GM18861 (cell line): ENCODE measurements around the gene SPNS2.
"Not testable (repeated sequence)": the region's sequence is repeated elsewhere in the genome, so short reads cannot be mapped to it uniquely, and the experiment has no call there.

Source experiments
- ATAC-seq: cut with Tn5 transposase; IDR thresholded peaks from one replicate; pipeline ENCODE4 v1.9.1; 2021; ENCODE audit not compliant: unreplicated experiment

Gene SPNS2

GRCh38 chr17:4562015-4562969, 63.6 kb downstream of the SPNS2 start:
- no peak for ATAC-seq

- no peak for ATAC-seq
Observed at GRCh38 chr17:4565209-4566141, 66.8 kb downstream of the SPNS2 start.

- no peak for ATAC-seq
Observed at GRCh38 chr17:4566785-4567184, 68.1 kb downstream of the SPNS2 start.

- no peak for ATAC-seq
Observed at GRCh38 chr17:4569591-4569990, 70.9 kb downstream of the SPNS2 start.

GRCh38 chr17:4572131-4572530, 73.5 kb downstream of the SPNS2 start:
- no peak for ATAC-seq

- ATAC-seq = no peak
Observed at GRCh38 chr17:4573115-4573514, 74.4 kb downstream of the SPNS2 start.

GRCh38 chr17:4573669-4574068, 75.0 kb downstream of the SPNS2 start:
- no peak for ATAC-seq

DNA sequence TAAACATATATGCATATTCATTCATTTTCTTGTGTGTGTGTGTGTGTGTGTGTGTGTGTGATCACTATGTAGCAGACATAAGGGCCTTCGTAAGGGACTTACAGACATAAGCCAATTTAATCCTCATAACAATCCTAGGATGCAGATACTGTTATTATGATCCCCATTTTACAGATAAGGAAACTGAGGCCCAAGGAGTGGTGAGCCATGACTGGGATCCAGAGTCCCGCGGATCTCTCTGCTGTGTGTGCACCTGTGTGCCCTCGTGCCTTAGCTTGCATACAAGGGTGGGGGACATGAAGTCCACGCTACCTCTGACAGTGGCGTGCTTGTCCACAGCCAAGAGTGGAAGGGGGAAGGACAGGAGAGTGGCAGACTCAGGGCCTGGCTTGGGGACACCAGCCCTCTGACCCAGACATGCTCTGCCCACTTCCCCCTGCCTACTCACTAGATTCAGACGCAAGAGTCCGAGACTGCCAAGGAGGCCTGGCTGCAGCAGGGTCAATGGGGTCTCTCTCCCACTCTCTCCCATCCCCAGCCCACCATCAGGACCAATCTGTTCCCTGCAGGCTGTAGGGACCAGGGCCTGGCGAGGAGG, 75.9 kb downstream of the SPNS2 start:
- no peak for ATAC-seq

DNA sequence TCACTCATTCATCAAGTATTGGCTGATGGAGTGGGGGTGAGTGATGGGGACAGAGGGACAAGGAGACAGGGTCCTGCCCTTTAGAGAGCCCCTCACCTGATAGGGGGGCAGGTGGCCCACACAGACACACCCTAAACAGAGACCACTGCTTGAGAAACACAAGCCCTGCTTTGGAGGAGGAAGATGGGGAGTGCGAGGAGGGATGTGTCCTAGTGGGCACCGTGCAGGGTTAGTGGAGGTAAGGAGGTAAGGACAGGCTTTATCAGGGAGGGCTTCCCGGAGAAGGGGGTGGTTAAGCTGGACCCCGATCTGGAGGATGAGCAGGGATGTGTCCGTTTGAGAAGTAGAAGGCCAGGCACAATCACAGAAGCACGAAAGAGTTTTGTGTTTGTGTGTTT, 77.5 kb downstream of the SPNS2 start:
- ATAC-seq = no peak

- no peak for ATAC-seq
Observed at GRCh38 chr17:4576729-4577322, 78.1 kb downstream of the SPNS2 start.

GRCh38 chr17:4577386-4577993, 78.8 kb downstream of the SPNS2 start:
- ATAC-seq = no peak

GRCh38 chr17:4578349-4578748, 79.7 kb downstream of the SPNS2 start:
- ATAC-seq = not testable (repeated sequence)

GRCh38 chr17:4579678-4580077, 81.0 kb downstream of the SPNS2 start:
- no peak for ATAC-seq

DNA sequence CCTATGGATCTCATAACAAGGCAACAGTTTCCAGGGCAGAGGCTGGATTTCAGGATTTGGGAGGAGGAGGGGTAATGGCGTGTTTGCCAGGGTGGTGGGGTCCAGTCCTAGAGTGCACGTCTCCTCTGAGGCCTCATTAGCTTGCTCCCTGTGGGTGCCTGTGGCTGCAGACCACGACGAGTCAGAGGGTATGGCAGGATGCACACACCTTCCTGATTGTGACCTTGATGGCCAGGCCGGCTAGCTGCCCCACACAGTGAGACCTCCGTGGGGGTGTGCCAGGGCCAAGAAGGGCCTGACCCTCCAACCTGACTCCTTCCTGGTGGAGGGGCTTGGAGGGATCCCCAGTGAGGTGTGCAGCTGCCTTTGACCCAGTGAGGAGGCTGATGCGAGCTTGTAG, 81.6 kb downstream of the SPNS2 start:
- ATAC-seq = no peak

- no peak for ATAC-seq
Observed at GRCh38 chr17:4582101-4582501, 83.4 kb downstream of the SPNS2 start.

DNA sequence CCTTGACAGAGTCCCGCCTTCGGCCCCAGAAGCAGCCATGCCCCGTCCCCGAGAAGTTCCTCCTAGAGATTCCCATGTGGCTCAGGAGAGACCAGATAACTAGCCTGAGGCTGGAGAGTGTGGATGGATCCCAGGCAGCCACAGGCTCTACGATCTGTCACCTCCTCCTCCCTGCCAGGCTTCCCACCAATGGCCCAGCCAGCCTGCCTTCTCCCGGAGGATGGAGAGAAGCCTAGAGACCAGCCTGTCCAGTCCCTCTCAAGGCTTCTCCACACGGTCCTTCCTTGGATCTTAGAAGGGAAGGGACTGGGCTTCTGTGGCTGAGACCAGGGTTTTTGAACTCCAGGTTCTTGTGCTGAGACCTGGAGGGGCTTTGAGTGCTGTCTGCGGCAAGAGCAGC, 84.0 kb downstream of the SPNS2 start:
- ATAC-seq = no peak

DNA sequence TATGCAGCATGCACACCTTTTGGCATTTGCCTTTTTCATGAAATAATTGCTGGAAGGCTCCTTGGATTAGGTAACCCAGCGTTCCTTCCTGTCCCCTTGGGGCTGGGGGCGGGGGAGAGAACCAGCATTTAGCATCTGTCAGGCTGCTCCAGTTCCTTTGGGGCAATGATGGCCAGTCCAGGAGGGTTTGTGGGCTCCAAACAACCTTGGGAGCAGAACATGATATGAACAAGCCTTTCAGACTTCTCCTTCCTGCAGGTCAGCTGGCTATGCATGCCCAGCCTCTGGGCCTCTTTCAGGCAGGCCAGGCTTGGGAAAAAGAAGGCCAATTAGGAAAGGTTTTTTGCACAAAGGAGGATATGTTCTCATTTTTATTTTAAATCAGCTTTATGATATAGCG, 84.5 kb downstream of the SPNS2 start:
- ATAC-seq = no peak

GRCh38 chr17:4583782-4584100, 85.1 kb downstream of the SPNS2 start:
- no peak for ATAC-seq

DNA sequence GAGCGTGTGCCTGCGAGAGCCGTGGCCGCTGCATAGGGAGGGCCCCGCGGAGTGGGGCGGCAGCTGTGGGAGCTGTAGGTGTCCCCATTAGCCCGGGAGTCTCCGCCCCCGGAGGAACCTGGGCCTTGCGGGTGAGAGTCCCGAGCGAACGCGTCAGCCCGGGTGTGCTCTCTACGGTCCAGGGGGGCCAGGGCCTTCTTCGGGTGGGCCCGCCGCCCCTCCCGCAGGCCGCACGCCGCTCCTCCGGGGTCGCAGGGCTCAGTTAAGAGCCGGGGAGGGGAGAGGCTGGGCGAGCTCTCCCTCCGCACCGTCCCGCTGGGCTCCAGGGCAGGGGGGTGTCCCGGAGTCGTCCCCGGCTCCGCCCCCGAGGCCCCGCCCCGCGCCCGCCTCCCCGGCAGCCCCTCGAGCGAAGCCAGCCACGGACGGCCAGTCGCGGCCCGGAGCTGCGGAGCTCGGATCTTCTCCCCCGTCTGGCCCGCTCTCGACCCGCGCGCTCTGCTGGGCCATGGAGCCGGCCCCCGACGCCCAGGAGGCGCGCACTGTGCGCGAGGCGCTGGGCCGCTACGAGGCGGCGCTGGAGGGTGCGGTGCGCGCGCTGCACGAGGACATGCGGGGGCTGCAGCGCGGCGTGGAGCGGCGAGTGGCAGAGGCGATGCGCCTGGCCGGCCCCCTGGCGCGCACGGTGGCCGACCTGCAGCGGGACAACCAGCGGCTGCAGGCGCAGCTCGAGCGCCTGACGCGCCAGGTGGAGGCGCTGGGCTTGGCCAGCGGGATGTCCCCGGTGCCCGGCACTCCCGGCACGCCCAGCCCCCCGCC, 85.6 kb downstream of the SPNS2 start, which contains the start of gene SMTNL2:
Gene SMTNL2, plus strand, starts transcription at position 429 of the 816 bp plus-strand sequence. Its CDS starts 77 bp downstream, at position 506.
- ATAC-seq = no peak
